Panc1 (cell line): ENCODE results near the gene TNPO3. TPM values are rescaled to one million over a fixed set of nuclear protein-coding genes. Genes with fewer than 3 reads are reported as not detected.

Experiments used
- ATAC-seq: fragments of 200-7000 bp; cut with Tn5 transposase; 2 replicates; pipeline ENCODE4 v1.9.1; 2020; ENCODE audit warnings: mild to moderate bottlenecking, moderate library complexity
- BruUV-seq: library from RNA; stranded (reverse); fragments of 400-500 nt; replicated peaks from 2 replicates; lab custom pipeline; 2021; lab: Mats Ljungman, UMichigan
- CTCF ChIA-PET: fragments of 300-600 bp; sonication (Branson Sonifier 250); formaldehyde crosslinking; loops from one replicate; lab custom pipeline; 2022; ENCODE audit warnings: antibody characterized with exemption; lab: Charles Lee
- POLR2A ChIA-PET: fragments of 300-600 bp; sonication (Branson Sonifier 250); formaldehyde crosslinking; loops from one replicate; lab custom pipeline; 2022; ENCODE audit warnings: antibody characterized with exemption; lab: Charles Lee
- DNase-seq: peaks from one replicate; pipeline ENCODE4 v3.0.0-alpha.2; 2010; ENCODE audit warnings: low read depth, low spot score
- H3K27ac ChIP-seq: 2 replicates; pipeline ENCODE4 v1.5.1; 2011; ENCODE audit warnings: mild to moderate bottlenecking, low read length, inconsistent platforms
- H3K27me3 ChIP-seq: fragments of 200-500 bp; sonication (Bioruptor generic); 2 replicates; pipeline ENCODE4 v1.6.0; 2014; ENCODE audit warnings: low read length, inconsistent platforms; ENCODE audit not compliant: control insufficient read depth, insufficient read depth
- H3K36me3 ChIP-seq: fragments of 200-500 bp; sonication (Bioruptor generic); 2 replicates; pipeline ENCODE4 v1.5.1; 2014; ENCODE audit warnings: inconsistent platforms, mild to moderate bottlenecking, low read length, moderate library complexity; ENCODE audit not compliant: control insufficient read depth, insufficient read depth
- H3K4me1 ChIP-seq: 2 replicates; pipeline ENCODE4 v1.5.1; 2011; ENCODE audit warnings: inconsistent platforms, mild to moderate bottlenecking, low read length, moderate library complexity; ENCODE audit not compliant: control insufficient read depth, insufficient read depth
- H3K4me3 ChIP-seq, 2 experiments: 2 replicates each; pipeline ENCODE4 v1.5.1; 2011 to 2012; ENCODE audit warnings: low read depth in 2 of 2, low read length in 2 of 2, mild to moderate bottlenecking in 2 of 2, inconsistent platforms in 1 of 2, moderate library complexity in 1 of 2
- H3K9me3 ChIP-seq: fragments of 200-500 bp; sonication (Bioruptor generic); 2 replicates; pipeline ENCODE4 v1.5.1; 2014; ENCODE audit warnings: low read depth, mild to moderate bottlenecking, inconsistent platforms, low read length, moderate library complexity; ENCODE audit not compliant: control insufficient read depth, insufficient read depth
- CTCF ChIP-seq: fragments of 450-650 bp; IDR thresholded peaks from 2 replicates; pipeline ENCODE4 v1.5.1; 2017; ENCODE audit warnings: mild to moderate bottlenecking
- POLR2AphosphoS5 ChIP-seq: IDR thresholded peaks from 2 replicates; pipeline ENCODE4 v1.6.1; 2012; ENCODE audit warnings: mild to moderate bottlenecking, low read depth, low read length, moderate library complexity
- SIN3A ChIP-seq: IDR thresholded peaks from 2 replicates; pipeline ENCODE4 v1.6.1; 2012; ENCODE audit warnings: low read depth, mild to moderate bottlenecking, low read length, moderate library complexity, borderline replicate concordance; ENCODE audit not compliant: insufficient read depth
- TCF7L2 ChIP-seq: IDR thresholded peaks from 2 replicates; pipeline ENCODE4 v1.6.1; 2011; ENCODE audit warnings: mild to moderate bottlenecking, low read depth, low read length, inconsistent platforms
- in situ Hi-C: cut with HindIII; loops from 2 replicates; pipeline ENCODE4 v1.10.0; 2016; ENCODE audit warnings: low sequenced_read_pairs, low pct_unique_long_range_greater_than_20kb
- intact Hi-C: fragments of 100-400 bp; cut with micrococcal nuclease; formaldehyde crosslinking; loops from one replicate; pipeline ENCODE4 v1.10.0; 2022; ENCODE audit not compliant: unreplicated experiment
- total RNA-seq: library from RNA; stranded (reverse); gene quantifications from one replicate; pipeline ENCODE4 v1.2.1, GENCODE V29; 2021; ENCODE audit not compliant: unreplicated experiment
- TF ChIP-seq, protein P1 (sequence below), 2 experiments: IDR thresholded peaks; 2 replicates each; pipeline ENCODE4 v1.6.1; 2011 to 2012; ENCODE audit warnings: low read depth in 2 of 2, control low read depth in 1 of 2, low read length in 1 of 2, mild to moderate bottlenecking in 1 of 2, moderate library complexity in 1 of 2; ENCODE audit not compliant: insufficient read depth in 1 of 2

TNPO3 gene
- total RNA-seq, 1 experiment from 2014 or later, result 71.8 TPM

GRCh38 chr7:128904381-128905197, 150.3 kb downstream of the TNPO3 start:
- TF ChIP-seq POLR2AphosphoS5 (no peak), SIN3A (no peak), CTCF (peak; percentile 82), TCF7L2 (peak; percentile 56; the same call in 1 of the 2 replicates)
- TF ChIP-seq, protein P1, sequence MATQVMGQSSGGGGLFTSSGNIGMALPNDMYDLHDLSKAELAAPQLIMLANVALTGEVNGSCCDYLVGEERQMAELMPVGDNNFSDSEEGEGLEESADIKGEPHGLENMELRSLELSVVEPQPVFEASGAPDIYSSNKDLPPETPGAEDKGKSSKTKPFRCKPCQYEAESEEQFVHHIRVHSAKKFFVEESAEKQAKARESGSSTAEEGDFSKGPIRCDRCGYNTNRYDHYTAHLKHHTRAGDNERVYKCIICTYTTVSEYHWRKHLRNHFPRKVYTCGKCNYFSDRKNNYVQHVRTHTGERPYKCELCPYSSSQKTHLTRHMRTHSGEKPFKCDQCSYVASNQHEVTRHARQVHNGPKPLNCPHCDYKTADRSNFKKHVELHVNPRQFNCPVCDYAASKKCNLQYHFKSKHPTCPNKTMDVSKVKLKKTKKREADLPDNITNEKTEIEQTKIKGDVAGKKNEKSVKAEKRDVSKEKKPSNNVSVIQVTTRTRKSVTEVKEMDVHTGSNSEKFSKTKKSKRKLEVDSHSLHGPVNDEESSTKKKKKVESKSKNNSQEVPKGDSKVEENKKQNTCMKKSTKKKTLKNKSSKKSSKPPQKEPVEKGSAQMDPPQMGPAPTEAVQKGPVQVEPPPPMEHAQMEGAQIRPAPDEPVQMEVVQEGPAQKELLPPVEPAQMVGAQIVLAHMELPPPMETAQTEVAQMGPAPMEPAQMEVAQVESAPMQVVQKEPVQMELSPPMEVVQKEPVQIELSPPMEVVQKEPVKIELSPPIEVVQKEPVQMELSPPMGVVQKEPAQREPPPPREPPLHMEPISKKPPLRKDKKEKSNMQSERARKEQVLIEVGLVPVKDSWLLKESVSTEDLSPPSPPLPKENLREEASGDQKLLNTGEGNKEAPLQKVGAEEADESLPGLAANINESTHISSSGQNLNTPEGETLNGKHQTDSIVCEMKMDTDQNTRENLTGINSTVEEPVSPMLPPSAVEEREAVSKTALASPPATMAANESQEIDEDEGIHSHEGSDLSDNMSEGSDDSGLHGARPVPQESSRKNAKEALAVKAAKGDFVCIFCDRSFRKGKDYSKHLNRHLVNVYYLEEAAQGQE (IDR thresholded peaks at IDR 0.05; ENCODE audit: insufficient read depth in 1 of 2, low read depth in 2 of 2, low read length in 1 of 2), result no peak
- peak; percentile 48 for DNase-seq
- BruUV-seq, result no TSS peak
- ChIA-PET POLR2A (no interaction called here), CTCF (no interaction called here)
- Histone ChIP-seq H3K36me3 (no peaks in the 10 kb centered on the region), H3K27me3 (no peaks in the 10 kb centered on the region), H3K4me3 (no peak overlapping the region), H3K4me1 (peaks cover 5% of the 10 kb centered on the region; the same call in 1 of the 2 replicates), H3K27ac (no peak overlapping the region), H3K9me3 (no peaks in the 10 kb centered on the region)
- intact Hi-C loops (loop anchor here (2.0 kb wide), 1 partner anchor 186 kb away; no protein-coding TSS in a partner anchor), in situ Hi-C loops (no loop called here)
- ATAC-seq, result peak; percentile 72

Other genes starting within 250 kb of the TNPO3 start
- gene FLNC, start 224.7 kb downstream of the TNPO3 start, total RNA-seq, result 10.2 TPM
- gene ATP6V1F, start 192.3 kb downstream of the TNPO3 start, total RNA-seq, result 151 TPM
- gene KCP, start 144.4 kb downstream of the TNPO3 start, total RNA-seq, result 0.13 TPM
- gene IRF5, start 117.2 kb downstream of the TNPO3 start, total RNA-seq, result 8.8 TPM
- 5.4 TPM for gene TSPAN33, start 89.6 kb upstream of the TNPO3 start, total RNA-seq
- 2.9 TPM for gene SMO, start 133.5 kb upstream of the TNPO3 start, total RNA-seq
- gene AHCYL2, start 169.9 kb upstream of the TNPO3 start, total RNA-seq, result 20.2 TPM